ENCODE measurements around the gene ZNF223. TPM values are rescaled to one million over a fixed set of nuclear protein-coding genes. Genes with fewer than 3 reads are reported as not detected.

ZNF223 gene
- total RNA-seq, result not detected in 2 replicates

DNA sequence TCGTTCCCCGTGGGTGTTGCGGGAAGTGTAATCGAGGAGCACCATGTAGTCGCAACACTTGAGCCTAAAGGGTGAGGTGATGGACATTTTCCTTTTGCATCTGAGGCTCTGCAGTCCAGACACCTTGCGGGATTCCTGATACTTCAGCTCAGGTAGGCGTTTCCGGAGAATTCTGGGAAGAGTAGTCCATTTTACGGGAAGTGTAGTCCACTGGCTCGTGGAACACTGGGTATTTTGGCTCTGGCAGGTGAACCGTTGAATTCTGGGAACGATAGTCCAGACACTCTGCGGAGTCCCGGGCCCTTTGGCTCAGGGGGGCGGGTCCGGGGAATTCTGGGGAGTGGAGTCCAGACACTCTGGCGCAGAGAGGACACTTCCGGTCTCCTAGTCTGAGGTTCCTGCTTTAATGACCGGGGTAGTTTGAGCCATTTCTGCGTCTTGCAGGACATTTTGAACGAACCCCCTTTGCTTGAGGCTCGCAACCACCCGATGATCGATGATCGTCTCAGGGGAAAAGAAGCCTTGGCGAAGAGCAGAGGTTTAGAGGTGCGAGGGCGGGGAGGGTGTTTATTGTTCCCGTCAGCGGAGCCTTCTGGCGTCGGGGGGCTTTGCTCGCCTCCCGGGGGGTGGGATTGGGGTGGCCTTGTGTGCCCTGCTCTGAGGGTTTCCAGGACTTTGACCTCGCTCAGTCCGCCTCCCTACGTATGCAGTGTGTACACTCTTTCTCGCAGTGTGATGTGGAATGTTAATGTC lies at the start of gene ZNF223:
Gene ZNF223, plus strand, starts transcription at position 387 of the 753 bp plus-strand sequence. CDS start 3,141 bp downstream, outside the sequence.
- intact Hi-C loops (cut with micrococcal nuclease), result no loop called here

DNA sequence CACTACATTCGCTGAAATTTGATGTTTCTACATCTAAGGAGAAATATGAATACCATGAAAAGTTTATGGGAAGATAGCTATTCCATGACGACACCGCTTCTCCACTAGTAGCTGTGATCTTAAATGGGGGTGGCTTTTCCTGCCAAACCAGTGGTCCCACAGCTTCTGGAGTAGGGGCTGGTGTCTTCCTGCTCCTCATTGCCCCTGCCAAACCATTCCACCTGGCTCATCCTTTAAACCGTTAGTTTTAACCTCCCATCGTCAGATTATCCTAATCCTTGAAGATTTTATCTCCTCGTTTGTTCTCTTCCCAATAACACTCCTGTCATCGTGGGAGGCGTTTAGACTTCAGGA lies 49.6 kb upstream of the ZNF223 start:
- intact Hi-C loops (cut with micrococcal nuclease), result loop anchor here (1.0 to 2.0 kb wide), 13 partner anchors 18 to 248 kb away; partner anchors contain the start of genes SMG9, ZNF155, ZNF221 and ZNF222

DNA sequence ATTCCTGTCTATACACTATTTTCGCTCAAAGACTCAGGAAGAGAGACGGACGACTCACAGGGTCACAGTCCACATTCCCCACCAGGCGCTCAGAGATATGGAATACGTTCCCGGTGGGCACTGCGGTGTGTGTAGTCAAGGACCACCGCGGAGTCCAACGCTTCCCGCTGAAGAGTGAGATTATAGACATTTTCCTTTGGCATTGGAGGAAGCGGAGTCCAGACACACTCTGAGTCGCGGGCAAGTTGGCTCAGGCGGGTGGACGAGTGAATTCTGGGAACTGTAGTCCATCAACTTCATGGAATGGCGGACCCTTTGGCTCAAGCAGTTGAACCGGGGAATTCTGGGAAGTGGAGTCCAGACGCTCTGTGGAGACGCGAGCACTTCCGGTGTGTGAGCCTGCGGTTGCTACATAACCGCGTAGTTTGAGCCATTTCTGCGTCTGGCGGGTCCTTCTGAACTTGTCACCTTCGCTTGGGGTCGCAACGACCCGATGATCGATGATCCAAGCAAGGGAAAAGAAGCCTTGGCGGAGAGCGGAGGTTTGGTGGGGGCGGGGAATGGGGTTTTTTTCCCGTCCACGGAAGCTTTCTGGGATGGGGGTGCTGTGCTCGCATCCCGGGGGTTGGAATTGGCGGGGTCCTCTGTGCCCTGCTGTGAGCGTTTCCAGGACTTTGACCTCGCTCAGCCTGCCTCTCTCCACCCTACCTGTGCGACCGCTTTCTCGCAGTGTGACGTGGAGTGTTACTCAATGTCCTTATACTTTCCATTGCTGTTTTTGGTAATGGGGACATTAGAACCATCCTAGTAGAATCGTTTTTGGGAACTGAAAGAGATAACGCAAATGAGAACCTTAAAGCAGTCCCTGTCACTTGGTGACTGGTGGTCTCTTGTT lies 49.0 kb upstream of the ZNF223 start, which contains the start of gene ZNF230:
Gene ZNF230, plus strand, starts transcription at position 392 of the 895 bp plus-strand sequence. CDS start 4,122 bp downstream, outside the sequence.
- intact Hi-C loops (cut with micrococcal nuclease), result loop anchor here (1.0 to 2.0 kb wide), 13 partner anchors 19 to 249 kb away; partner anchors contain the start of genes SMG9, ZNF155, ZNF221 and ZNF222

DNA sequence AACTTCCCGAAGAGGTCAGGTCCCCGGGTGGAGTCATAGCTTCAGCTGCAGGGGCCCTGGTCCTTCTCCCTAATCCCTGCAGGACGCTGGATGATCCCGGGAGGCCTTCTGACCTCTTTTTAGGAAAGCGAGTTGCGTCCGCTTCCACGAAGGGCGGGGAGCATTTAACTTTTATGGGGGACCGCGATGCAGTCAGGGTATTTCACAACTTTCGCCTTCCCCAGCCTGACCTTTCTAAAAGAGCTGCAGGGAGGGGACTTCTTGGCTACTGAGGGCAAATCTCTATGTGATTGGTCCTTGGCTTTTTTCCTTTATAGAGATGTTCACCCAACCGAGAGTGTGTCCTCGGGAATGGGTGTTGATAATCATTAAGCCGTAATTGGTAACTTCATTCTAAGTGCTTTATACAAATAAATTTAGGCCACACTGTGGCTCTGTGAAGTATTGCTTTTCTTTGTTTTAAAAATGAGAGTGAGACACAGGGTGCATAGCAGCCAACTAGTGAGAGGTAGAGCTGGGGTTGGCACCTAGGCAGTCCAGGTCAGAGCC lies 48.3 kb upstream of the ZNF223 start:
- intact Hi-C loops (cut with micrococcal nuclease), result loop anchor here (2.0 kb wide), 1 partner anchor 161 kb away; the partner anchor contains the start of gene ZNF226

DNA sequence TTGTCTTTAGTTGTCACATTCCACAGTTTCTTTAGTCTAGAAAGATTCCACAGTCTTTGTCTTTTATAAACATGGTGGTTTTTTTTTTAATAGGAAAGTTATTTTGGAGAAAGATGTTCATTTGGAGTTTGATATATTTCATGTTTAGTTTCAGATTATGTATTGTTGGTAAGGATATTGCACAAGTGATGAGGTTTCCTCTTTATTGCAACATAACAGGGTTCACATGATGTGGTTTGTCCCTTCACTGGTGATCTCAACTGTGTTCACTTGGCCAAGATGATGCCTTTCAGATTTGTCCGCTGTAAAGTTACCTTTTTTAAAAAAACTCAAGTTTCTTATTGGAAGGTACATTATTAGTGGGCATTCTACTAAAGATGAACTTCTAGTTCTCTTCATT lies 45.9 kb upstream of the ZNF223 start:
- intact Hi-C loops (cut with micrococcal nuclease), result no loop called here

DNA sequence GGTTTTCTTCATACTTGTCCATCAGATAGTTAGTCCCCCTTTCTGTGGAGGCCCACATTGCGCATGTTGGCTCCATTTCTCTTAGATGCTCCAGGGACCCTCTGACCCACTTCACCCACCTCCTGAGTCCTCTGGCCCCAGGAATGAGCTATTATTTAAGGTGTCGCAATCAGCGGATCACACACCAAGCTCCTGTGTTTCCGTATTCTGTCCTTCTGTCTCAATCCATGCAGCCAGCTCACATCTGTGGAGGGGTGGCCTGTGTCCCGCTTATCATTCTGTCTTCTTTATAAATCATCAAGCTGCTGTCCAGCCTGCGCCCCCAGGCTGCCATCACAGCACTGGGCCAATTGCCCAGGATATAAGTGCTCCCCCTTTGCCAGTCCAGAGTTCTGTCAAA lies 44.4 kb upstream of the ZNF223 start:
- intact Hi-C loops (cut with micrococcal nuclease), result no loop called here

DNA sequence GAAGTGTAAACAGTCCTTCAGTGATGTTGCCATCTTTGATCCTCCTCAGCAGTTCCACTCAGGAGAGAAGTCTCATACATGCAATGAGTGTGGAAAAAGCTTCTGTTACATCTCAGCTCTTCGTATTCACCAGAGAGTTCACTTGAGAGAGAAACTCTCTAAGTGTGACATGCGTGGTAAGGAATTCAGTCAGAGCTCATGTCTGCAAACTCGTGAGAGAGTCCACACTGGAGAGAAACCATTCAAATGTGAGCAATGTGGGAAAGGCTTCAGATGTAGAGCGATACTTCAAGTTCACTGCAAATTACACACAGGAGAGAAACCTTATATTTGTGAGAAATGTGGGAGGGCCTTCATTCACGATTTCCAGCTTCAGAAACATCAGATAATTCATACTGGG lies 41.4 kb upstream of the ZNF223 start:
- intact Hi-C loops (cut with micrococcal nuclease), result no loop called here

DNA sequence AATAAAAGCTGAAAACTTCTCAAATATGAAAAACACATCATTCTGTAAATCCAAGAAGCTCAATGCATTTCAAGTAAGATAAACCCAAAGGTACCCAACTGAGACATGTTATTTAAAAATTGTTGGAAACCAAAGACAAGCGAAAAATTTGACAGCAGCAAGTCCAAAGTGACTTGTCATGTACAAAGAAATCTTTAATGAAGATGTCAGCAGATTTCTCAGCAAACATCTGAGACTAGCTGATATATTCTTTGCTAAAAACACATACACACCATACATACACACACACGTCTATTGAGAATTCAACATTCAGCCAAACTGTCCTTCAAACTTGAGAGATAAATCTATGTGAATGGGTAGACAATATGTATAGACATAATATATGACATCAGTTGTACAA lies 32.3 kb upstream of the ZNF223 start:
- intact Hi-C loops (cut with micrococcal nuclease), result no loop called here

DNA sequence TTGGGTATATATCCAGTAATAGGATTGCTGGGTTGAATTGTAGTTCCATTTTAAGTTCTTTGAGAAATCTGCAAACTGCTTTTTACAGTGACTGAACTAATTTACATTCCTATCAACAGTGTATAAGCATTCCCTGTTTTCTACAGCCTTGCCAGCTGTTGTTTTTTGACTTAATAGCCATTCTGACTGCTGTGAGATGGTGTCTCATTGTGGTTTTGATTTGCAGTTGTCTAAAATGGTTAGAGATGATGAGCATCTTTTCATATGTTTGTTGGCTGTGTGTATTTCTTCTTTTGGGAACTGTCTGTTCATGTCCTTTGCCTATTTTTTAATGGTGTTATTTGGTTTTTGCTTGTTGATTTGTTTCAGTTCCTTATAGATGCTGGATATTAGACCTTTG lies 30.6 kb upstream of the ZNF223 start:
- intact Hi-C loops (cut with micrococcal nuclease), result no loop called here

DNA sequence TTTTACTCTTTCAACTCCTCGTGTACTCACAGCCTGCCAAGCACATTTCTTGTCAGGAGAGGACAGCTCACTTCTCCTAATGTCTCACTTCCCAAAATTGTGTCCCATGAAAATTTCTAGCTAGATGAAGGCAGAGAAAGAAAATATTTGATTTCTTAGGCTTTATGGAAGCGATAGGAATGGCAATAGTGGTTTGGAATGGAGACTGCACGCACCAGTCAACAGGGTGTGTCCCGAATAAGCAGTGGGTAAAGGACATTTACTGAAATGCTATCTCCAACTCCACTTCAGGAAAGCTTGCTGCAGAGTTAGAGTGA lies 27.0 kb upstream of the ZNF223 start:
- intact Hi-C loops (cut with micrococcal nuclease), result loop anchor here (1.0 kb wide), 10 partner anchors 23 to 475 kb away; partner anchors contain the start of genes SMG9, ZNF155, ZNF180 and ZNF221

DNA sequence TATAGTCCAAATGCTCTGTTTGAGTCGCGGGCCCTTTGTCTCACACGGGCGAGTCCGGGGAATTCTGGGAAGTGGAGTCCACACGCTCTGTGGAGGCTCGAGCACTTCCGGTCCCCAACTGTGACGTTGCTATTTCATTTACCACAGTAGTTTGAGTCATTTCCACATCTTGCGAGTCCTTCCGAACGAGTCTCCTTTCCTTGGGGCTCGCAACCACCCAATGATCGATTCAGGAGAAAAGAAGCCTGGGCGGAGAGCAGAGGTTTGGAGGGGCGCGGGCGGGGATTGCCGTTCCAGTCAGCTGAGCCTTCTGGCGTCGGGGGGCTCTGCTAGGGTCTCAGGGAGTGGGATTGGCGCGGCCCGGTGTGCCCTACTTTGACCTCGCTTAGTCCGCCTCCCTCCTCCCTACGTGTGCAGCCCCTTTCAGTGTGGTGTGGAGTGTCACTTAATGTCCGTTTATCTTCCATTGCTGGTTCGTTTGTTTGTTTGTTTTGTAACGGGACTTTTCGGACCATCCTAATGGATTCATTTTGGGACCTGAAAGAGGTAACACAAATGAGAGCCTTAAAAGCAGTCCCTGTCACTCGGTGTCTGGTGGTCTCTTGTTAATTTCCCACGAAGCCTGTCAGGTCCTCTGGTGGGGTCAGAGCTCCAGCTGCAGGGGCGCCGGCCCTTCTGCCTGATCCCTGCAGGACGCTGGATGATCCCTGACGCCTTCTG lies 26.5 kb upstream of the ZNF223 start, which contains the start of gene ZNF222:
Gene ZNF222, plus strand, starts transcription at position 163 of the 720 bp plus-strand sequence. Its CDS starts 58 bp downstream, at position 221.
- intact Hi-C loops (cut with micrococcal nuclease), result loop anchor here (1.0 kb wide), 10 partner anchors 23 to 475 kb away; partner anchors contain the start of genes SMG9, ZNF155, ZNF180 and ZNF221

DNA sequence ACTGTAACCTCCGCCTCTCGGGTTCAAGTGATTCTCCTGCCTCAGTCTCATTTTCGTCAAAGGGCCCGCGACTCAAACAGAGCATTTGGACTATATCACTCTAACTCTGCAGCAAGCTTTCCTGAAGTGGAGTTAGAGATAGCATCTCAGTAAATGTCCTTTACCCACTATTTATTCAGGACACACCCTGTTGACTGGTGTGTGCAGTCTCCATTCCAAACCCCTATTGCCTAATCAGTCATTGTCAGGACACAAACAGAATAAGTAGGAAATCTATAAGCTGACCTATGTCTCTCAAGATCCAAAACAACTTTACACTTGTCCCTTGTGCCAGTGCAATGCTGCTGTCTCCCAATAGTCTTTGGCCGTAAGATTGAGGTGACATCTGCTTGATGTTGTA lies 25.2 kb upstream of the ZNF223 start:
- intact Hi-C loops (cut with micrococcal nuclease), result no loop called here

DNA sequence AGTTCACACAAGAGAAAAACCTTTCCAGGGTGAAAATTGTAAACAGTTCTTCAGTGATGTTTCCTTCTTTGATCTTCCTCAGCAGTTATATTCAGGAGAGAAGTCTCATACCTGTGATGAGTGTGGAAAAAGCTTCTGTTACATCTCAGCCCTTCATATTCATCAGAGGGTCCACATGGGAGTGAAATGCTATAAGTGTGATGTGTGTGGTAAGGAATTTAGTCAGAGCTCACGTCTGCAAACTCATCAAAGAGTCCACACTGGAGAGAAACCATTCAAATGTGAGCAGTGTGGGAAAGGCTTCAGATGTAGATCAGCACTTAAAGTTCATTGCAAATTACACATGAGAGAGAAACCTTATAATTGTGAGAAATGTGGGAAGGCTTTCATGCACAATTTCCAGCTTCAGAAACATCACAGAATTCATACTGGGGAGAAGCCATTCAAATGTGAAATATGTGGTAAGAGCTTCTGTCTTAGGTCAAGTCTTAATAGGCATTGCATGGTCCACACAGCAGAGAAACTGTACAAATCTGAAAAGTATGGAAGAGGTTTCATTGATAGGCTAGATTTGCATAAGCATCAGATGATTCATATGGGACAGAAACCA lies 19.7 kb upstream of the ZNF223 start:
- intact Hi-C loops (cut with micrococcal nuclease), result no loop called here

DNA sequence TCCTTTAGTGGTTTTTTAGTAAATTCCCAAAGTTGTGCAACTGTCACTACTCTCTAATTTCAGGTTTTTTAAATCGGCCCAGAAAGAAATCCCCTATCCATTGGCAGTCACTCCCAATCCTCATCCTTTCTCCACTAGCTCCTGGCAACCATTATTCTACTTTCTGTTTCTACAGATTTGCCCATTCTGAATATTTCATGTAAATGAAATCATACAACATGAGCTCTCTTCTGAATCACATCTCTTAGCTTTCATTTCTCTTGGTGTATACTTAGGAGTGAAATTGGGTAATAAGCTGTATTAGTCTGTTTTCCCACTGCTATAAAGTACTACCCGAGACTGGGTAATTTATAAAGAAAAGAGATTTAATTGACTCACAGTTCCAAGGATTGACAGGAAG lies 9.7 kb upstream of the ZNF223 start:
- intact Hi-C loops (cut with micrococcal nuclease), result no loop called here

DNA sequence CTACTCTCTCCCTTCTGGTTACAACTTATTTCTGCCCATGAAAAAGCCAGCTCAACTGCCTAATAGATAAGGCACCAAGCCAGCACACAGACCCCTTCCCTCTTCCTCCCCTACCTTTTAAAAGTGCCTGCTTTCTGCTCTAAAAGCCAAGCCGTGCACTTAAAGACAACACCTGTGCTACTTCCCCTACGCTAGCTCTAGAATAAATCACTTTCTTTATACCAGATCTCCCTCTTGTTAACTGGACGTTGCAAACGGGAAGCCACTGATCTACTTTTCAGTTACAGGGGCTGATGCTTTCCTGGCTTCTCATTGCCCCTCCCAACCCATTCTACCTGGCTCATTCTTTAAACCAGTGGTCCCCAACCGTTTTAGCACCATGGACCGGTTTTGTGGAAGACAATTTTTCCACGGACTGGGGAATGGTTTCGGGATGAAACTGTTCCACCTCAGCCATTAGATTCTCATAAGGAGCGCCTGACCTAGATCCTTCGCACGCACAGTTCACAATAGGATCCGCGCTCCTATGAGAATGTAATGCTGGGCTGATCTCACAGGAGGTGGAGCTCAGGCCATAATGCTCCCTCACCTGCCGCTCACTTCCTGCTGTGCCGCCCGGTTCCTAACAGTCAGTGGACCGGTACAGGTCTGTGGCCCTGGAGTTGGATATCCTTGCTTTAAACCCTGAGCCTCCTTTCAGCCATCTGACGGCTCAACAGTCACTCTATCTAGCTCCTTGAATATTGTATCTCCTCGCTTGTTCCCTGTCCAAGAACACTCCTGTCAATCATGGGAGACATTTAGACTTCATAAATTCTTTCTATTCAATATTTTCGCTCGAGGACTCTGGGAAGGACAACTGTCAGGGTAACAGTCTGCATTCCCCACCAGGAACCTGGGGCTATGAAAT lies 841 bp upstream of the ZNF223 start:
- intact Hi-C loops (cut with micrococcal nuclease), result no loop called here

DNA sequence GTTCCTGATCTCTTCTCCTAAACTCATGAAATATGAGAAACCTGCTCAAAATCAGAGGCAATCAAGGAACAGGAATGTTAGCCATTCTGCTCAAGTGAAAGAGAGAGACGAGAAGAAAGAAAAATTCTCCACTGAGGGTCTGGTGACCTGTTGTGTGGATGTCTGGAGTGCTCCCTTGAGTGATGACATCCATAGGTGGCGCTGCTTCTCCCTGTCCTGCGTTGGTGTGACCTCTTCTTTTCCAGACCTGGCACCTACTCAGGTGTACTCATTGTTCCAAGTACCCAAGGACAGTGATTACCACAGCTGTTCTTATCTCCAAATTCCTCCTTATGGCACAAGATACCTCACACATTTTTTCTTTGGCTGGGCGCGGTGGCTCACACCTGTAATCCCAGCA lies 4.0 kb downstream of the ZNF223 start:
- intact Hi-C loops (cut with micrococcal nuclease), result no loop called here

DNA sequence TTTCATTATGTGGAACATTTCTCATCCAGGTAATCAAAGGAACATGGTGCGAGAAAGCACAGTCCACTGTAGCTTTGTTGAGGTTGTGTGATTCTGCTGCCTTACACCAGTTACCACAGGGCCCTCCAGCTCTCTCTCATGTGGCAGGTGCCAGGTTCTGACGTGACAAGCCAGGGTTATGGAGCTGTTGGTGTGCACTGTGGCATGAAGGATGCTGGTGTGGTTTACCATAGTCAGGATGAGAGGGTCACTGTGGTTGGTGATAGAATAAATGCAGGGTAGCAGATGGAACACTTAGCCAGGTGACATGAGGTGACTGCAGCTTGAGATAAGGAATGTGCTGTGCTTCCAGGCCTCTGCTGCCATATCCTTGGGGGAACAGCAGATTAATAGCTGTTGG lies 7.4 kb downstream of the ZNF223 start:
- intact Hi-C loops (cut with micrococcal nuclease), result no loop called here

DNA sequence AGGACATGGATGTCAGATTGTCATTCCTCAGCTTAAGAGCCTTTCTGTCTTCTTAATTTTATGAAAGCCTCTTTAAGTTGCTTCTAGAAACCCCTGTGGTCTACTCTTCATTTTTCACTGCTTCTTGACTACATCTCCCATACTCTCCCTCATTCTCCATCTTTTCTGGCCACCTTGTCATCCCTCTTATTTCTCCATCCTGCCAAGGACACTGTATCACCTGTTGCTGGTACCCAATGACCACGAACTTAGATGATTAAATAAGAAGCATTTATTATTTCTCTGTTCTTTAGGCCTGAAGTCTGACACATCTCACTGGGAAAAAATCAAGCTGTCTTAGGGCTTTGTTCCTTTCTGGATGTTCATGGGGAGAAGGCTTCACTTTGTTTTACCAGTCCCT lies 9.2 kb downstream of the ZNF223 start:
- intact Hi-C loops (cut with micrococcal nuclease), result no loop called here

DNA sequence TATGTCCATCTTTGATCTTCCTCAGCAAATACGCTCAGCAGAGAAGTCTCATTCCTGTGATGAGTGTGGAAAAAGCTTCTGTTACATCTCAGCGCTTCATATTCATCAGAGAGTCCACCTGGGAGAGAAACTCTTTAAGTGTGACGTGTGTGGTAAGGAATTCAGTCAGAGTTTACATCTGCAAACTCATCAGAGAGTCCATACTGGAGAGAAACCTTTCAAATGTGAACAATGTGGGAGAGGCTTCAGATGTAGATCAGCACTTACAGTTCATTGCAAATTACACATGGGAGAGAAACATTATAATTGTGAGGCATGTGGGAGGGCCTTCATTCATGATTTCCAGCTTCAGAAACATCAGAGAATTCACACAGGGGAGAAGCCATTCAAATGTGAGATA lies 14.5 kb downstream of the ZNF223 start:
- intact Hi-C loops (cut with micrococcal nuclease), result no loop called here
